HL-60/S4 (cell line): Measurements from ENCODE around the gene TAF15.

ENCODE experiments used
- in situ Hi-C: fragments of 300-500 bp; cut with MboI; formaldehyde crosslinking; loops from 2 replicates; pipeline ENCODE4 v1.14.3; 2022; ENCODE audit warnings: low sequenced_read_pairs

TAF15 gene

GRCh38 chr17:35786941-35787432, 22.3 kb upstream of the TAF15 start:
- in situ Hi-C loops, result no loop called here

GRCh38 chr17:35788477-35789368, 20.6 kb upstream of the TAF15 start:
- in situ Hi-C loops, result no loop called here

- in situ Hi-C loops, result no loop called here
Measured at GRCh38 chr17:35790841-35791240, 18.4 kb upstream of the TAF15 start.

- in situ Hi-C loops, result no loop called here
Measured at GRCh38 chr17:35791681-35792350, 17.5 kb upstream of the TAF15 start.

- in situ Hi-C loops, result no loop called here
Measured at GRCh38 chr17:35793257-35793656, 16.0 kb upstream of the TAF15 start.

- in situ Hi-C loops, result no loop called here
Measured at GRCh38 chr17:35795007-35795870, 14.0 kb upstream of the TAF15 start, which contains the start of gene MMP28. Gene MMP28 (minus strand): TSS chr17:35795641. CDS start chr17:35795377, 264 bp downstream.

GRCh38 chr17:35795871-35796265, 13.4 kb upstream of the TAF15 start:
- in situ Hi-C loops, result no loop called here

- in situ Hi-C loops, result no loop called here
Measured at GRCh38 chr17:35796942-35797341, 12.3 kb upstream of the TAF15 start.

GRCh38 chr17:35797370-35797769, 11.9 kb upstream of the TAF15 start:
- in situ Hi-C loops, result no loop called here

GRCh38 chr17:35797918-35798317, 11.4 kb upstream of the TAF15 start:
- in situ Hi-C loops, result no loop called here

- in situ Hi-C loops, result no loop called here
Measured at GRCh38 chr17:35799942-35800341, 9.3 kb upstream of the TAF15 start.

GRCh38 chr17:35801583-35802224, 7.6 kb upstream of the TAF15 start:
- in situ Hi-C loops, result no loop called here

- in situ Hi-C loops, result loop anchor here (5.0 kb wide), 1 partner anchor 42 kb away; the partner anchor contains the start of gene C17orf50
Measured at GRCh38 chr17:35804658-35805192, 4.6 kb upstream of the TAF15 start.

GRCh38 chr17:35807371-35808144, 1.7 kb upstream of the TAF15 start:
- in situ Hi-C loops, result loop anchor here (5.0 kb wide), 1 partner anchor 45 kb away; the partner anchor contains the start of gene C17orf50

GRCh38 chr17:35808240-35808961, 883 bp upstream of the TAF15 start:
- in situ Hi-C loops, result loop anchor here (5.0 kb wide), 1 partner anchor 46 kb away; the partner anchor contains the start of gene C17orf50

GRCh38 chr17:35809855-35810461, 674 bp downstream of the TAF15 start:
- in situ Hi-C loops, result loop anchor here (5.0 kb wide), 1 partner anchor 48 kb away; the partner anchor contains the start of gene C17orf50

GRCh38 chr17:35811759-35812158, 2.5 kb downstream of the TAF15 start:
- in situ Hi-C loops, result no loop called here

- in situ Hi-C loops, result no loop called here
Measured at GRCh38 chr17:35812456-35812855, 3.2 kb downstream of the TAF15 start.
